SK-N-MC (cell line): Measurements from ENCODE around the gene GP1BB.
A peak's percentile ranks its signal among the peaks of the same experiment; 100 is the strongest.

Experiments used
- DNase-seq: peaks from one replicate; pipeline ENCODE4 v3.0.0-alpha.2; 2011; ENCODE audit warnings: low read depth, low spot score
- H3K27ac ChIP-seq: fragments of 200-600 bp; sonication (generic); 2 replicates; pipeline ENCODE4 v1.5.1; 2016; ENCODE audit warnings: mixed run types
- H3K36me3 ChIP-seq: fragments of 200-600 bp; sonication (generic); 2 replicates; pipeline ENCODE4 v1.6.1; 2017; ENCODE audit warnings: antibody characterized with exemption, low read length, mixed read lengths; ENCODE audit not compliant: insufficient read depth
- H3K4me3 ChIP-seq: fragments of 200-600 bp; sonication (generic); 2 replicates; pipeline ENCODE4 v1.5.1; 2016
- H3K9ac ChIP-seq: fragments of 200-600 bp; sonication (generic); 2 replicates; pipeline ENCODE4 v1.8.0; 2017; ENCODE audit warnings: mixed run types, mixed read lengths; ENCODE audit not compliant: insufficient read length
- H3K9me3 ChIP-seq: fragments of 200-600 bp; sonication (generic); 2 replicates; pipeline ENCODE4 v1.6.1; 2017; ENCODE audit warnings: low read depth, mild to moderate bottlenecking, antibody characterized with exemption, low read length, moderate library complexity, mixed read lengths
- EZH2 ChIP-seq: fragments of 200-600 bp; sonication (generic); IDR thresholded peaks from one replicate; pipeline ENCODE4 v1.6.1; 2017; ENCODE audit warnings: antibody characterized with exemption
- FOXP2 ChIP-seq: optimal IDR thresholded peaks from 2 replicates; pipeline ENCODE3; 2011; ENCODE audit warnings: mild to moderate bottlenecking, moderate library complexity; ENCODE audit not compliant: insufficient read depth; ENCODE audit errors: extremely low read length, control extremely low read depth
- POLR2AphosphoS5 ChIP-seq: IDR thresholded peaks from 2 replicates; pipeline ENCODE4 v1.6.1; 2012; ENCODE audit warnings: mild to moderate bottlenecking, low read depth, low read length, borderline replicate concordance

The GP1BB gene

GRCh38 chr22:19759427-19760057 lies 36.2 kb downstream of the GP1BB start:
- TF ChIP-seq EZH2: no peak
- TF ChIP-seq FOXP2: no peak
- no peak for TF ChIP-seq POLR2AphosphoS5
- Histone ChIP-seq H3K36me3 (peaks cover 10% of the 10 kb centered on the region; the same call in 1 of the 2 replicates), H3K9me3 (no peaks in the 10 kb centered on the region), H3K9ac (peak overlapping the region; percentile 89), H3K27ac (peak overlapping the region; percentile 89), H3K4me3 (peak overlapping the region; percentile 76)
- DNase-seq: no peak

GRCh38 chr22:19760058-19760950 lies 37.0 kb downstream of the GP1BB start, which contains the start of gene TBX1:
Gene TBX1 (plus strand): TSS chr22:19760778. CDS start chr22:19760844, 66 bp downstream.
- Histone ChIP-seq H3K27ac (peak within 1 kb of the TSS; percentile 89), H3K36me3 (peaks cover 18% of the 10 kb centered on the region; the same call in 1 of the 2 replicates), H3K4me3 (peak within 1 kb of the TSS; percentile 86), H3K9ac (peak within 1 kb of the TSS; percentile 89), H3K9me3 (no peaks in the 10 kb centered on the region)
- TF ChIP-seq FOXP2: no peak
- no peak for TF ChIP-seq EZH2
- no peak for TF ChIP-seq POLR2AphosphoS5
- no peak for DNase-seq

GRCh38 chr22:19760951-19761724 lies 37.8 kb downstream of the GP1BB start:
- no peak for TF ChIP-seq POLR2AphosphoS5
- TF ChIP-seq EZH2: no peak
- TF ChIP-seq FOXP2: no peak
- Histone ChIP-seq H3K4me3 (peak overlapping the region; percentile 86), H3K9me3 (no peaks in the 10 kb centered on the region), H3K9ac (peak overlapping the region; percentile 74), H3K27ac (peak overlapping the region; percentile 71), H3K36me3 (peaks cover 20% of the 10 kb centered on the region; the same call in 1 of the 2 replicates)
- no peak for DNase-seq

- DNase-seq: no peak
- Histone ChIP-seq H3K36me3 (peaks cover 20% of the 10 kb centered on the region; the same call in 1 of the 2 replicates), H3K4me3 (peak overlapping the region; percentile 86), H3K9ac (peak overlapping the region; percentile 74), H3K27ac (peak overlapping the region; percentile 68), H3K9me3 (no peaks in the 10 kb centered on the region)
- TF ChIP-seq POLR2AphosphoS5 (no peak), FOXP2 (no peak), EZH2 (no peak)
Observed at GRCh38 chr22:19761725-19762567, 38.6 kb downstream of the GP1BB start.

- peaks cover 20% of the 10 kb centered on the region; the same call in 1 of the 2 replicates for H3K36me3 ChIP-seq
- H3K9ac ChIP-seq: peak overlapping the region; percentile 74
- H3K4me3 ChIP-seq: peak overlapping the region; percentile 86
- H3K27ac ChIP-seq: peak overlapping the region; percentile 68
- H3K9me3 ChIP-seq: no peaks in the 10 kb centered on the region
- TF ChIP-seq FOXP2 (no peak), EZH2 (no peak), POLR2AphosphoS5 (no peak)
- no peak for DNase-seq
Observed at GRCh38 chr22:19762568-19763457, 39.5 kb downstream of the GP1BB start.

GRCh38 chr22:19763458-19764298 lies 40.3 kb downstream of the GP1BB start:
- H3K9me3 ChIP-seq: no peaks in the 10 kb centered on the region
- no peak overlapping the region for H3K4me3 ChIP-seq
- H3K9ac ChIP-seq: no peak overlapping the region
- TF ChIP-seq POLR2AphosphoS5: no peak
- TF ChIP-seq FOXP2: no peak
- no peak for TF ChIP-seq EZH2
- no peak overlapping the region for H3K27ac ChIP-seq
- peaks cover 26% of the 10 kb centered on the region; the same call in 1 of the 2 replicates for H3K36me3 ChIP-seq
- DNase-seq: no peak
